Hepatocyte (in vitro differentiated cells): Measurements from ENCODE around the gene SCIN.

Source experiments
- CTCF ChIP-seq: fragments of 200-600 bp; sonication (generic); IDR thresholded peaks from 2 replicates; pipeline ENCODE4 v1.5.1; 2016; ENCODE audit warnings: antibody characterized with exemption, mild to moderate bottlenecking; ENCODE audit not compliant: poor library complexity
- EZH2 ChIP-seq: fragments of 200-600 bp; sonication (generic); IDR thresholded peaks from 2 replicates; pipeline ENCODE4 v1.6.1; 2016; ENCODE audit warnings: antibody characterized with exemption, mild to moderate bottlenecking, borderline replicate concordance
- EZH2phosphoT487 ChIP-seq: fragments of 200-600 bp; sonication (generic); IDR thresholded peaks from one replicate; pipeline ENCODE4 v1.6.1; 2018; ENCODE audit warnings: antibody characterized with exemption, mild to moderate bottlenecking, low read depth, moderate library complexity; ENCODE audit not compliant: unreplicated experiment, severe bottlenecking

- no peak for TF ChIP-seq CTCF
- TF ChIP-seq EZH2, result no peak
- TF ChIP-seq EZH2phosphoT487, result no peak
Measured at GRCh38 chr7:12646139-12646538, 75.6 kb downstream of the SCIN start.
